ENCODE results near the gene CFAP77. TPM values are rescaled to one million over a fixed set of nuclear protein-coding genes. Genes with fewer than 3 reads are reported as not detected.
A peak's percentile ranks its signal among the peaks of the same experiment; 100 is the strongest.
"Not testable (repeated sequence)": the region's sequence is repeated elsewhere in the genome, so short reads cannot be mapped to it uniquely, and the experiment has no call there.

Gene CFAP77
- total RNA-seq, 1 experiment from 2014 or later = 1.6 TPM

DNA sequence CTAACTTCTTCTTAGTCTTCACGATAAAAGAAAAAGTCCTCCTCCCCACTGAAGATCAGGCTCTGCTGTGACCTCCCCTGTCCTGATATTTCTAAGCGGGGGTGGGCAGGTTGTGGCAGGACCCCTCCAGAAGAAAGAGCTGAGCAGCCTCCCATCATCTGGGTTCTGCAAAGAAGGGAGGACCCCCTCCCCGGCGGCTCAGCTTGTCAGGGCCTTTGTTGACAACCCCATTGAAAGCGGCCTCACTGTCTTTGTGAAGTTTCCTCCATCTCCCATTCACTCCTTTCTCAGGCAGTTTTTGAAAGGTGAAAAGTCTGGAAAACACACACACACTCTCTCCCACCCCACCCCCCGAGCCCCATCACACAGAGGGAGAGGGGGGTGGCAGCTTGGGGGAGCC lies 146.2 kb downstream of the CFAP77 start:
- Histone ChIP-seq H3K27me3 (ENCODE audit: control insufficient read depth, insufficient read depth, low read length) (no peaks in the 10 kb centered on the region), H3K36me3 (replicated peaks; ENCODE audit: control insufficient read depth, insufficient read depth, low read length) (no peaks in the 10 kb centered on the region), H3K4me3 (ENCODE audit: insufficient read depth, low read depth, low read length) (no peak overlapping the region)
- DNase-seq = no peak

DNA sequence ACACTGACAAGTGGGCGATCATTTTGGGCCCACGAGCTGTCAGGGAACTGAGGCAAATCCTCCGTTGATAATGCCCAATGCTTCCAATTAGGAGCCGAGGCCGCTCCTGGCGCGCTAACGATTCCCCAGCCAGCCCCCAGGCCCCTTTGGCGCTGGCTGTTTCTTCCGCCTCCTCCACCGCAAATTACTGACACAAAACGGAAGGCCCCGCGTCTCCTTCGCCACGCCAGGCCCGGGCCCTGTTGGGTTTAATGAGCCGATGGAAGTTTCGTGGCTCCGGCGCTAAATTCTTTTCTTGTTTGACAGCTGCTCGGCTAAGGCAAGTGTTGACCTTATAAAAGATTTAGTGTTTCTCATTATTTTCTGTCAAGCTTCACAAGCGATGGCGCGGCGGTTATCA lies 146.7 kb downstream of the CFAP77 start:
- no peaks in the 10 kb centered on the region for H3K36me3 ChIP-seq (replicated peaks; ENCODE audit: control insufficient read depth, insufficient read depth, low read length)
- DNase-seq = no peak
- H3K4me3 ChIP-seq (ENCODE audit: insufficient read depth, low read depth, low read length) = no peak overlapping the region
- no peaks in the 10 kb centered on the region for H3K27me3 ChIP-seq (ENCODE audit: control insufficient read depth, insufficient read depth, low read length)

DNA sequence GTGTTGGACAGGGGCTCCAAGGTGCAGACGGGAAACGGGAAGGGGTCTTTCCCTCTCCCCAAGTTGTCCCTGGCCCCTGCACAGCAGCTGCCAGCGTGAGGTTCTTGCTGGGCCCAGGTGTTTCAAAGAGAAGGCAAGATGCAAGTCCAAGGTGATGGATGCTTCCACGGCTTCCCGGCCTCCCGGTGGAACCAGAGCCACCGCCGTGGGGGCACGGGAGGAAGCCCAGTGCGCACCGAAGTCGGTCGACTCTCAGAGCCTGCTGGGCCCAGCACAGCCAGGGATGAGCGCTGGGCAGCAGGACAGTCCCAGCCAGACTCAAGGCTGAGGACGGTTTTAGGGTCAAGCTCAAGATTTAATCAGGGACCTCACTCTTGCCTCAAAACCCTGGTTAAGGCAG lies 147.1 kb downstream of the CFAP77 start:
- Histone ChIP-seq H3K4me3 (ENCODE audit: insufficient read depth, low read depth, low read length) (no peak overlapping the region), H3K27me3 (ENCODE audit: control insufficient read depth, insufficient read depth, low read length) (no peaks in the 10 kb centered on the region), H3K36me3 (replicated peaks; ENCODE audit: control insufficient read depth, insufficient read depth, low read length) (no peaks in the 10 kb centered on the region)
- DNase-seq = no peak

DNA sequence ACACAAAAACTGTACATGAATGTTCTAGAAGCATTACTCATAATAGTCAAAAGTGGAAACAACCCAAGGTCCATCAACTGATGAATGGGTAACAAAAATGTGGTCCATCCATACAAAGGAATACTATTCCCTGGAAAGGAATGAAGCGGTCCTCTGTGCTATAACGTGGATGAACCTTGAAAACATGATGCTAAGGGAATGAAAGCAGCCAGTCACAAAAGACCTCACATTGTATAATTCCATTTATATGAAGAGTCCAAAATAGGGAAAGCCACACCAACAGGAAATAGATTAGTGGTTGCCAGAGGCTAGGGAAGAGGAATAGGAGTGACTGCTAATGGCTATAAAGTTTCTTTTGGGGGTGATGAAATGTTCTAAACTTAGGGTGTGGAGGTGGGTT lies 149.7 kb downstream of the CFAP77 start:
- Histone ChIP-seq H3K36me3 (replicated peaks; ENCODE audit: control insufficient read depth, insufficient read depth, low read length) (no peaks in the 10 kb centered on the region), H3K4me3 (ENCODE audit: insufficient read depth, low read depth, low read length) (no peak overlapping the region), H3K27me3 (ENCODE audit: control insufficient read depth, insufficient read depth, low read length) (no peaks in the 10 kb centered on the region)
- no peak for DNase-seq

DNA sequence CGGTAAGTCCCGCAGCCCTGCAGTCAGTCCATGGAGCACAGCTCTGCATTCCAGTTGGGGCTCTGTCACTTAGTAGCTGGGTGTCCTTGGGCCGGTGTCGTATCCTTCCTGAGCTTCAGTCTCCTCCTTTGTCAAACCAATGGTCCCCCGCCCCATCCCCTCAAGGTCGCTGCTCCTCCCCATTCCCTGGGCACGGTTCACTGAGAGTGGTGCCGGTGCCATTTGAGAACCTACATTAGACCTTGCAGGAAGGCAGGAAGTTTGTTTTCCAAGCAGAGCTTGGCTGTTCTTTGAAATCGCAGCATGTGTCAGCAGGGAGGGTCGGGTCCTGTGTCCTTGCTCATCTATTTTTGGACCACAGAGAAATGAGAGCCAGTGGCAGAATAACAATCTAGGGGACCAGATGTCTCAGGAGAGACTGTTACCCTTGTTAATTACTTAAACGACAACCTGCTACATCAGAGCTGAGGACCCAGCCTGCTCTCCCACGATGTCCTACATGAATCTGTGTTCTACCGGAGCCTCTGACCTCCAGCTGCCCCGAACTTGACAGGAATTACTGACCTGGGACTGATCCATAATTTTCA lies 150.7 kb downstream of the CFAP77 start:
- no peaks in the 10 kb centered on the region for H3K27me3 ChIP-seq (ENCODE audit: control insufficient read depth, insufficient read depth, low read length)
- H3K4me3 ChIP-seq (ENCODE audit: insufficient read depth, low read depth, low read length) = no peak overlapping the region
- DNase-seq = no peak

DNA sequence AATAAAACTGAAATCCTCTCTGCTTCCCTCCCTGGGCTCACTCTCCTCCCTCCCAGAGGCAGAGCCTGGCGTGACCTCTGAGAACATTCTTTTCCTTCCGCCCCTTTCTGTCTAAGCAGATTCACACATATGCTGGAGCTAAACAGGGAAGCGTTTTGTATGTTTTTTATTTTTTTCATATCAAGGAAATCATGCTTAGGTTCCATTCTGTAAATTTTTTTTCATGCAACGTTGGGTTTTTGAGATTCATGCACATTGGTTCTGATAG lies 152.2 kb downstream of the CFAP77 start:
- Histone ChIP-seq H3K27me3 (ENCODE audit: control insufficient read depth, insufficient read depth, low read length) (no peaks in the 10 kb centered on the region), H3K4me3 (ENCODE audit: insufficient read depth, low read depth, low read length) (no peak overlapping the region), H3K36me3 (replicated peaks; ENCODE audit: control insufficient read depth, insufficient read depth, low read length) (no peaks in the 10 kb centered on the region)
- no peak for DNase-seq

More for the DNA sequence above, 150.7 kb downstream of the CFAP77 start:
- no peaks in the 10 kb centered on the region for H3K36me3 ChIP-seq (replicated peaks; ENCODE audit: control insufficient read depth, insufficient read depth, low read length)

DNA sequence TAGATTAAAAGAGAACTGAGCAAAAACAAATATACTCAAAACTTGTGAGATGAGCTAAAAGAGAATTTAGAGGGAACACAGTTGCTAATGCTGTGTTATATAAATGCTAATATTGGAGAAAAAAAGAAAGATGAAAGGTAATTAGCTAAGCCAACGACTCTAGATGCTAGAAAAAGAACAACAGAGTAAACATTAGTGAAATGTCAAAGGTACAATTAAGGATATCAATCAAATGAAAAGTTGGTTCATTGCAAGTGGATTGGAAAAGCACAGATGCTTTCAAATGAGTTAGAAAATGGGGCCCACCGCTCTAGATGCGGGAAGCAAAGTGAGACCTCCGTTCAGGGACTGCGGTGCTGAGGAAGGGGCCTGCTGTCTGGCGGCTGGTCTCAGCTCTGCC lies 154.5 kb downstream of the CFAP77 start:
- no peaks in the 10 kb centered on the region for H3K27me3 ChIP-seq (ENCODE audit: control insufficient read depth, insufficient read depth, low read length)

DNA sequence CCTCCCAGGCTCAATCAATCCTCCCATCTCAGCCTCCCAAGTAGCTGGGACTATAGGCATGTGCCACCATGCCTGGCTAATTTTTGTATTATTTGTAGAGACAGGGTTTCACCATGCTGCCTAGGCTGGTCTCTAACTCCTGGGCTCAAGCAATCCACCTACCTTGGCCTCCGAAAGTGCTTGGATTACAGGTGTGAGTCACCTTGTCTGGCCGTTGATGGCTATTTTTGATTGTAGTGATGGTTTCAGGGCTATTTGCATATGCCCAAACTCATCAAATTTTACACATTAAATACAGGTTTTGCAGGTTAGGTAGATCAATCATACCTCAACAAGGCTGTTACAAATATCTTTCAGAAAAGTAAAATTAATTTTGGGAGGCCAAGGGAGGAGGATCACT lies 158.8 kb downstream of the CFAP77 start:
- H3K27me3 ChIP-seq (ENCODE audit: control insufficient read depth, insufficient read depth, low read length); DNase-seq; H3K4me3 ChIP-seq (ENCODE audit: insufficient read depth, low read depth, low read length): not testable (repeated sequence)

More for the DNA sequence above, 154.5 kb downstream of the CFAP77 start:
- H3K4me3 ChIP-seq (ENCODE audit: insufficient read depth, low read depth, low read length) = no peak overlapping the region
- DNase-seq = no peak
- no peaks in the 10 kb centered on the region for H3K36me3 ChIP-seq (replicated peaks; ENCODE audit: control insufficient read depth, insufficient read depth, low read length)

DNA sequence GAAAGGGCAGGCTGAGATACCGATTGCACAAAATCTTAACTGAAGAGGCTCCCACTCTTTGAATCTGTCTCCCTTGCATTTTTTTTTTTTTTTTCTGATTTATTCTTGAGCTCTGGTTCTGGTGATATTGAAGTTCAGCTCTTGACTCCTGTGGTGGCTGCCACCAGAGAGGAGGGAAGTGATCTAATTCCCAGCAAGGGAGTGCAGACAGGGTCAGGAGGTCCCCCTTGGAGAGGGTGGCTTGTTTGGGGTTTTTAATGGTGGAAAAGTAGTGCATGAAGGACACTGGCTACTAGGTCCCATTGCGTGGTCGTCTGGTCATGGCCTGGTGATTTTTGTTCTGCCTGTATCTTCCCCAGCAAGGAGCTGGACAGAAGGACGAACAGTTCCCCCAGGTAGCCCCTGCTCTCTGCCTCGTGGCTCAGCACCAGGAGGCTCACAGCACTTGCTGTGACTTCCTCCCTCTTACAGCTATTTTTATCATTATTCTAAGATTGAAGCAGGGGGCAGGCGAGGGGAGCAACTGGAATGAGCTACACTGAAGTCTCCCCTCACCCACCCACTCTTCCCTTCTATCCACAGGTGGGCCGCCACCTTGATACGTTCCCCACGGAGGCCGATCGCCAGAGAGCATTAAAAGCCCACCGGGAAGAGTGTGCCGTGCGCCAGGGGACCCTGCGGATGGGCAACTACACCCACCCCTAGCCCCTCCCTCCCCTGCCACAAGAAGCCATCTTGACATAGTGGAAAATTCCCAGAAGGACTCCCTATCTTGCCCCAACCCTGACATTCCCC lies 162.0 kb downstream of the CFAP77 start:
- Histone ChIP-seq H3K27me3 (ENCODE audit: control insufficient read depth, insufficient read depth, low read length) (peaks cover 16% of the 10 kb centered on the region), H3K4me3 (ENCODE audit: insufficient read depth, low read depth, low read length) (no peak overlapping the region), H3K36me3 (replicated peaks; ENCODE audit: control insufficient read depth, insufficient read depth, low read length) (no peaks in the 10 kb centered on the region)
- no peak for DNase-seq

More for the DNA sequence above, 158.8 kb downstream of the CFAP77 start:
- not testable (repeated sequence) for H3K36me3 ChIP-seq (replicated peaks; ENCODE audit: control insufficient read depth, insufficient read depth, low read length)

DNA sequence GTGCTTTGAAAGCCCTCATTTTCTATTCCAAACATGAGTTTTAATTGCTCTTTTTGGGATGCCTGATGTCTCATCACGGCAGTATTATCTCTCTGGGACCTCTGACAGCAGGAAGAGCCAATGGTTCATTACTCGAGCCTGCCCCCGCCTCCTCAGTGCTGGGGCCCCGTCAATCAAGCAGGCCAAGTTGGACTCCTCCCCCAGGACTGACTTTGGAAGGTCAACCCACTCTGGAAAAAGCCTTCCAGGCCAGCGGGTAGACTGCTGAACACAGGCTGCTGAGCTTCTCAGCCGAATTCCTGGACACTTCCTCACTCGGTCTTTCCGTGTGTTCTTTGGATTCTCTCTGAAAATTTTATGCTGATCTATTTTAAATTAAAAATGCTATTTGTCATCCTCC lies 162.9 kb downstream of the CFAP77 start:
- peak; percentile 88 for DNase-seq
- Histone ChIP-seq H3K36me3 (replicated peaks; ENCODE audit: control insufficient read depth, insufficient read depth, low read length) (no peaks in the 10 kb centered on the region), H3K27me3 (ENCODE audit: control insufficient read depth, insufficient read depth, low read length) (peaks cover 25% of the 10 kb centered on the region), H3K4me3 (ENCODE audit: insufficient read depth, low read depth, low read length) (no peak overlapping the region)

DNA sequence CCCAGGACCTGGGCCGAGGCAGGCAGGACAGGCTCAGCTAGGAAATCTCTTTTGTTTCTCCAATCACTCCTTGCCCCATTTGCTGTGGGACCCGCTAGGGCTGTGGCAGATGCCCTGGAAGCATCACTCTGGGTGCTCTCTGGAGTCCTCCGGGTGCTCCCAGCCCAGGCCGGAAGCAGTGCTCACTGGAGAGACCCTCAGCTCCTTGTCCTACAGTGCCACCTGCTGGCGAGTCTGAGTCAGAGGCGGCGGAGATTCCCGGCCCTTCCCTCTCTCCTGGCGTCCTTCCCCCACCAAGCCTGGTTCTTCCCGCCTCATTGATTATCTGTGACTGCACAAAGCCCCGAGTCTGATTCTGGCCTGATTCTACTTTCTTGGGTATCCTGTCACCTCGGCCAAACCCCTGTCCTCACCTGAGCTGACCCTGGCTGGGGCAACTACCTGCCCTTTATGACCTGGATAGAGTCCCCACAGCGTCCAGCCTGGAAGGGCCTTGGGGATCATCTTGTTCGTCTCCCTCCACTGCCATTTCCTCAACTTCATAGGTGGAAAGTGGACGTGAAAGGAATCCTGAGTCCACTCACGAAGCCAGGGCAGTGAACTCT lies 165.1 kb downstream of the CFAP77 start:
- DNase-seq = peak; percentile 93
- Histone ChIP-seq H3K4me3 (ENCODE audit: insufficient read depth, low read depth, low read length) (no peak overlapping the region), H3K27me3 (ENCODE audit: control insufficient read depth, insufficient read depth, low read length) (peaks cover 47% of the 10 kb centered on the region), H3K36me3 (replicated peaks; ENCODE audit: control insufficient read depth, insufficient read depth, low read length) (no peaks in the 10 kb centered on the region)

DNA sequence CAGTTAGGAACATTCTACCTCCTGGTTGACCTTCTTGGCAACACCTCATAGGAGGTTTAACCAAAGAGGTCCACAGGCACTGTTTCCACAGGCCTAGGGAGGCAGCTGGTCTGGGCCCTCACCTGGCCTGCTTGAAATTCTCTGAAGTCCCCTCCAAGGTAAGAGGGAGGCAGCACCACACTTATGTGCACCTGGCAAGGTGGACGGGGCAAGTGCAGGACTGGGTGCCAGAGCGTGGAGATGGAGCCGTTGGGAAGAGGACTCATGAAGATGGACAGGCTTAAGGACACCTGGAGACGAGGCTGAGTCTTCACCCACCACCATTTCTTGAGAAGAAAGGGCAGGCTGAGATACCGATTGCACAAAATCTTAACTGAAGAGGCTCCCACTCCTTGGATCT lies 165.8 kb downstream of the CFAP77 start:
- Histone ChIP-seq H3K4me3 (ENCODE audit: insufficient read depth, low read depth, low read length) (no peak overlapping the region), H3K36me3 (replicated peaks; ENCODE audit: control insufficient read depth, insufficient read depth, low read length) (no peaks in the 10 kb centered on the region)
- DNase-seq = no peak

DNA sequence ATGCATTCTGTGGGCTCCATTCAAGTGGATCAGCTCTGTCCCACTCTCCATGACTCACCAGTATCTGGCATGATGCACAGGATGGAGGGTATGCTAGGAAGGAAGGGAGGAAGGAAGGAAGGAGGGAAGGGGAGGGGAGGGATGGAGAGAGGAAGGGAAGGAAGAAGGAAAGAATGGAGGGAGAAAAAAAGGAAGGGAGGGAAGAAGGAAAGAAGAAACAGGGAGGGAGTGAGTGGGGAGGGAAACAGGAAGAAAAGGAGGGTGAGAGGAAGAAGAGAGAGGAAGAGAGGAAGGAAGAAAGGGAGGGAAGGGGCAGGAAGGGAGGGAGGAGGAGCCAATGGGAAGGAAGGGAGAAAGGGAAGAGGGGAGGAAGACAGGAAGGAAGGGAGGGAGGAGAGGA lies 167.1 kb downstream of the CFAP77 start:
- no peak for DNase-seq

More for the DNA sequence above, 165.8 kb downstream of the CFAP77 start:
- H3K27me3 ChIP-seq (ENCODE audit: control insufficient read depth, insufficient read depth, low read length) = peaks cover 54% of the 10 kb centered on the region

DNA sequence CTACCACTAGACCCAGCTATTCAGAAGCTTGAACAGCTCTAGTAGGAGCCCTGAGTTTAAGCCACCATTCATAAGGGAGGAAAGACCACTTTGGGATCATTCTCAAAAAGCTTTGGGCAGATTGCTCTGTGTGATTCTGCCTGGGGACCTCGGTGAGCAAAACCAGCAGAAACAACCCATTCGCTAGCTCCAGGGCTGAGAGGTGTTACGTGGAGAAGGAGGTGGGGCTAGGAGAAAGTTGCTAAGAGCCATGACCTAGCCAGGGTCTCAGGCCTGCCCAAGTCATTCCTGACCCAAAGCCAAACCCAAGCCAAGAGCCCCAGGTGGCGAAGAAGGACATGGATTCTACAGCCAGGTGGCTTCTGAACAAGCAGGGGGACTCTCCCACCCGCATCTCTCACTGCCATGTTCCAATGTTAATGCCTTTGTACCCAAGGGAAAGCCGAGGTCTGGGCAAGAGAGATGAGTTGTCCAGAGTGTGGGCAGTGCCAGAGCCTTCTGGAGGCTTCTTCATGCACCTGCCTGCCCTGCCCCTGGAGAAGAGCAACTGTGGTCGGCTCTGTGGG lies 168.4 kb downstream of the CFAP77 start:
- Histone ChIP-seq H3K4me3 (ENCODE audit: insufficient read depth, low read depth, low read length) (no peak overlapping the region), H3K27me3 (ENCODE audit: control insufficient read depth, insufficient read depth, low read length) (peaks cover 79% of the 10 kb centered on the region), H3K36me3 (replicated peaks; ENCODE audit: control insufficient read depth, insufficient read depth, low read length) (no peaks in the 10 kb centered on the region)
- DNase-seq = no peak

More for the DNA sequence above, 167.1 kb downstream of the CFAP77 start:
- Histone ChIP-seq H3K27me3 (ENCODE audit: control insufficient read depth, insufficient read depth, low read length) (peaks cover 66% of the 10 kb centered on the region), H3K36me3 (replicated peaks; ENCODE audit: control insufficient read depth, insufficient read depth, low read length) (no peaks in the 10 kb centered on the region), H3K4me3 (ENCODE audit: insufficient read depth, low read depth, low read length) (no peak overlapping the region)

DNA sequence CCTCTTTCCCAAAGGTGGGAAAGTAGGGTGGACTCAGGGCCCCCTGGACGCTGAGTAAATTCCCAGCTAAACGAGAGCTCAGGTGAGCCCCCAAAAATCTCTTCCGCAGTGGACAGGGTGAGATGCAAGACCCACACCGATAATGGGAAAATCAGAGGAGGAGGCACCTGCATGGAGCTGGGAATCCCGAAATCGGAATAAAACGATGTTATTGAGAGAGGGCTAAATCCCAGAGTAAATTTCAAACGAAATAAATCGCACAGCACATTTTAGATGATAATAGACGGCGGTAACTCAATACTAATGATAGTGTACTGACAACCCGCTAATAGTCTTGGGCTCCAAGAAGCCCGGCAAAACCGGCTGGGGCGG lies 169.4 kb downstream of the CFAP77 start:
- H3K27me3 ChIP-seq (ENCODE audit: control insufficient read depth, insufficient read depth, low read length) = peaks cover 89% of the 10 kb centered on the region
- H3K36me3 ChIP-seq (replicated peaks; ENCODE audit: control insufficient read depth, insufficient read depth, low read length) = no peaks in the 10 kb centered on the region
- DNase-seq = no peak
- H3K4me3 ChIP-seq (ENCODE audit: insufficient read depth, low read depth, low read length) = no peak overlapping the region
